ENCODE results near the gene OSGEPL1.

DNA sequence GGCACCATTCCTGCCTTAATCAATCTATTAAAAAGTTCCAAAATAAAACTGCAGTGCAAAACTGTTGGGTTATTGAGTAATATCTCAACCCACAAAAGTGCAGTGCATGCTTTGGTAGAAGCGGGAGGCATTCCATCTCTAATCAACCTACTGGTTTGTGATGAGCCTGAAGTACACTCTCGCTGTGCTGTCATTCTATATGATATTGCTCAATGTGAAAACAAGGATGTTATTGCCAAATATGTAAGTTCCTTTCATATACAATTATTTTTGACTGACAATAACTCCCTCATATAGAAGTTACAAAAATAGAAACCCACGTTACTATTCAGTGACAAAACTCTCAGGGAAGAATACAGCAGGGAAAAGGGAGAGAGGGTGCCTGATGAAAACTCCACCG is 43.0 kb downstream of the OSGEPL1 start:
- TF ChIP-seq POLR2A (IDR thresholded peaks at IDR 0.05) (no peak), CTCF (IDR thresholded peaks at IDR 0.05) (no peak)
